GM20000 (cell line): ENCODE measurements around the gene PPAT.

Experiments used
- DNase-seq: peaks from one replicate; pipeline ENCODE4 v3.0.0; 2012; ENCODE audit warnings: low spot score
- TF ChIP-seq, protein P1 (sequence below): IDR thresholded peaks from 2 replicates; pipeline ENCODE4 v1.5.1; 2012; ENCODE audit warnings: mild to moderate bottlenecking, control low read depth; ENCODE audit errors: extremely low read depth, missing control alignments

PPAT gene

GRCh38 chr4:56434599-56435139 is 746 bp downstream of the PPAT start:
- peak; percentile 49 for DNase-seq
- TF ChIP-seq, protein P1, sequence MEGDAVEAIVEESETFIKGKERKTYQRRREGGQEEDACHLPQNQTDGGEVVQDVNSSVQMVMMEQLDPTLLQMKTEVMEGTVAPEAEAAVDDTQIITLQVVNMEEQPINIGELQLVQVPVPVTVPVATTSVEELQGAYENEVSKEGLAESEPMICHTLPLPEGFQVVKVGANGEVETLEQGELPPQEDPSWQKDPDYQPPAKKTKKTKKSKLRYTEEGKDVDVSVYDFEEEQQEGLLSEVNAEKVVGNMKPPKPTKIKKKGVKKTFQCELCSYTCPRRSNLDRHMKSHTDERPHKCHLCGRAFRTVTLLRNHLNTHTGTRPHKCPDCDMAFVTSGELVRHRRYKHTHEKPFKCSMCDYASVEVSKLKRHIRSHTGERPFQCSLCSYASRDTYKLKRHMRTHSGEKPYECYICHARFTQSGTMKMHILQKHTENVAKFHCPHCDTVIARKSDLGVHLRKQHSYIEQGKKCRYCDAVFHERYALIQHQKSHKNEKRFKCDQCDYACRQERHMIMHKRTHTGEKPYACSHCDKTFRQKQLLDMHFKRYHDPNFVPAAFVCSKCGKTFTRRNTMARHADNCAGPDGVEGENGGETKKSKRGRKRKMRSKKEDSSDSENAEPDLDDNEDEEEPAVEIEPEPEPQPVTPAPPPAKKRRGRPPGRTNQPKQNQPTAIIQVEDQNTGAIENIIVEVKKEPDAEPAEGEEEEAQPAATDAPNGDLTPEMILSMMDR, result no peak

GRCh38 chr4:56433280-56433679 is 2.1 kb downstream of the PPAT start:
- DNase-seq, result no peak
- TF ChIP-seq, protein P1, result no peak

GRCh38 chr4:56430203-56430602 is 5.2 kb downstream of the PPAT start:
- TF ChIP-seq, protein P1, result no peak
- no peak for DNase-seq

DNA sequence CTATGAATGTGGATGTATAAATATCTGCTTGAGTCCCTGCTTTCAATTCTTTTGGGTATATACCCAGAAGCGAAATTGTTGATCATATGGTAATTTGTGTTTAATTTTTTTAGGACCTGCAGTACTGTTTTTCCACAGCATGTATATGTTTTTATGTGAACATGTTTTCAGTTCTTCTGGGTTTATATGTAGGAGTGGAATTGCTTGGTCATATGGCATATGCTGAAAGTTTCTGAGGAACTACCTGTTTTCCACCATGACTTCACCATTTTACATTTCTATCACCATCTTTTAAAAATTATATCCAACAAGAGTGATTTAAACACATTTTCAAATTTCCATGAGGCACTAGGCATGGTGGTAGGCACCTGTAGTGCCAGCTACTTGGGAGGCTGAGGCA is 8.2 kb downstream of the PPAT start:
- TF ChIP-seq, protein P1, result no peak
- DNase-seq, result no peak

GRCh38 chr4:56426273-56426672 is 9.1 kb downstream of the PPAT start:
- TF ChIP-seq, protein P1, result no peak
- DNase-seq, result peak; percentile 16

DNA sequence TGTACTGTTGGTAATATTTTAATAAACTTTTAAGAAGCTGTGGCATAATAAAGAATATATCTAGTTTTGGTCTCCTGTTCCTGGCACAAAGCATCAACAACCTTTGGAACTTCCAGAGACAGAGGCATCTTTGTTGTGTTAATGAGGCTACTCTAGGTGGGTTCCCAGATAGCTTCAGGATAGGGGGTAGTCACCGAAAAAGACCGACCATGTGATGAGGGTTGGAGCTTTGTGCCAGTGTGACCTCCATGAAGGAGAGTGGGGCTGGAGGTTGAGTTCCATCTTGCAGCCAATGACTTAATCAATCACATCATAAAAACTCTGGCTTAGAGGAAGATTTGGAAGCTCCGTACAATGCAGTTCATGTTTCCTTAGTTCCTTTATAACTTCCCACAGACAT is 9.9 kb downstream of the PPAT start:
- no peak for DNase-seq
- TF ChIP-seq, protein P1, result no peak

DNA sequence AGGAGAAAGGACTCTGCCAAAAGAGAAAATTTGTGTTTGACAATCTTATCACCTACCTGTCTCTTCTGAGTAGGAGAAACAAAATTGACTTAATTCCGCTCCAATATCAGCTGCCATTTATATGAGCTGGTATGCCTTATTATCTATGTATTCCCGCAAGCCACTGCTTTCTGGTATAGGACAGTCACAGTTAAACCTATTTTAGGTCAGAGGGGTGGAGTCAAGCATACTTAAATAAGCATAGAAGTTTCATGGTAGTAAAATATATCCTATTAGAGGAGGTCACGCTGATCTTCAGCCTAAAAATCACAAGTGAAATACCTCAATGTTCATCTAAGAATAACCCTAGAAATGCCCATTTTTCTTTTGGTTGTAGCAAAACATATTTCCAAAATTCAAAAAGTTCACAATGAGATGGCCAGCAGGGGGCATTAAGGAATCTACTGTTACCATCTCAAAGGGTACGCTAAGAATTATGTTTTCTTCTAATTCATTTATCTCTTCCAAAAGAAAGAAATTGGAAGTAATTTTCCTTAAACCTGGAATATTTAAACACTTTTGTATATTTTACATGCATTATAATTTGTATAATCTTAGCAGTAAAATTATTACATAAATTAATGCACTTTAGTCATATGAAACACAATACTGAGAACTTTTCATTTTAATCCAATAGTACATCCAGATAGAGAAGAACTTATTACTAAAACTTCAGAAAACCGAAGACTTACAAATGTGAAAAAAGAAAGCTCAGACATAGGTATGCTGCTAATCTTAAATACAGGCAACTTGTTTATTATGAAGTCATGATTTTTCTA is 10.5 kb downstream of the PPAT start:
- DNase-seq, result peak; percentile 32
- TF ChIP-seq, protein P1, result peak; percentile 55
